GM12878 (cell line): Measurements from ENCODE around the gene RSPH9. TPM values are rescaled to one million over a fixed set of nuclear protein-coding genes. Genes with fewer than 3 reads are reported as not detected.

ENCODE experiments used
- BHLHE40 ChIP-seq, 2 experiments: fragments of 450-650 bp in 1 of 2; IDR thresholded peaks; 2 replicates each; pipeline ENCODE4 v1.6.1; 2011 to 2017; ENCODE audit warnings: low read depth in 2 of 2, borderline replicate concordance in 1 of 2, improper control_type of control experiment in 1 of 2, low read length in 1 of 2, mild to moderate bottlenecking in 1 of 2
- CBFB ChIP-seq: IDR thresholded peaks from 2 replicates; pipeline ENCODE4 v1.6.1; 2016; ENCODE audit warnings: antibody characterized with exemption, low read depth
- DPF2 ChIP-seq: fragments of 450-650 bp; IDR thresholded peaks from 2 replicates; pipeline ENCODE4 v1.6.1; 2017; ENCODE audit warnings: mild to moderate bottlenecking
- EP300 ChIP-seq, 2 experiments: fragments of 150-350 bp in 1 of 2; IDR thresholded peaks; 2 replicates each; pipeline ENCODE4 v1.6.1; 2011 to 2012; ENCODE audit warnings: low read depth in 2 of 2, low read length in 2 of 2, borderline replicate concordance in 1 of 2, improper control_type of control experiment in 1 of 2, inconsistent platforms in 1 of 2; ENCODE audit not compliant: control insufficient read depth in 1 of 2
- FOXK2 ChIP-seq: fragments of 450-650 bp; IDR thresholded peaks from 2 replicates; pipeline ENCODE4 v1.6.1; 2017; ENCODE audit warnings: mild to moderate bottlenecking, moderate library complexity
- GATAD2B ChIP-seq: fragments of 450-650 bp; conservative IDR thresholded peaks from 2 replicates; pipeline ENCODE4 v1.6.1; 2017; ENCODE audit warnings: low read depth, mild to moderate bottlenecking, moderate library complexity
- HDAC6 ChIP-seq: fragments of 200-600 bp; sonication (generic); IDR thresholded peaks from one replicate; pipeline ENCODE4 v1.8.0; 2017; ENCODE audit warnings: antibody characterized with exemption; ENCODE audit not compliant: unreplicated experiment
- JUND ChIP-seq: IDR thresholded peaks from 2 replicates; pipeline ENCODE4 v1.6.1; 2012; ENCODE audit warnings: low read depth, mild to moderate bottlenecking, low read length, improper control_type of control experiment, moderate library complexity
- LARP7 ChIP-seq: fragments of 450-650 bp; IDR thresholded peaks from 2 replicates; pipeline ENCODE4 v1.6.1; 2017; ENCODE audit warnings: mild to moderate bottlenecking
- MXI1 ChIP-seq: fragments of 150-350 bp; IDR thresholded peaks from 2 replicates; pipeline ENCODE4 v1.6.1; 2011; ENCODE audit warnings: low read depth, mild to moderate bottlenecking, inconsistent platforms, low read length, improper control_type of control experiment
- NFXL1 ChIP-seq: fragments of 450-650 bp; IDR thresholded peaks from 2 replicates; pipeline ENCODE4 v1.6.1; 2017; ENCODE audit warnings: antibody characterized with exemption, mild to moderate bottlenecking, borderline replicate concordance
- RCOR1 ChIP-seq: conservative IDR thresholded peaks from 2 replicates; pipeline ENCODE4 v1.6.1; 2012; ENCODE audit warnings: low read depth, low read length, improper control_type of control experiment
- SIN3A ChIP-seq: IDR thresholded peaks from 2 replicates; pipeline ENCODE4 v1.6.1; 2012; ENCODE audit warnings: low read depth, low read length, improper control_type of control experiment
- SMAD5 ChIP-seq: IDR thresholded peaks from 2 replicates; pipeline ENCODE4 v1.6.1; 2016; ENCODE audit warnings: antibody characterized with exemption, low read depth
- SMARCA5 ChIP-seq: fragments of 450-650 bp; IDR thresholded peaks from 2 replicates; pipeline ENCODE4 v1.6.1; 2017; ENCODE audit warnings: mild to moderate bottlenecking
- SP1 ChIP-seq: IDR thresholded peaks from one replicate; pipeline ENCODE4 v1.6.1; 2011; ENCODE audit warnings: low read depth, low read length
- SREBF1 ChIP-seq: IDR thresholded peaks from 2 replicates; pipeline ENCODE4 v1.6.1; 2012; ENCODE audit warnings: mild to moderate bottlenecking, low read length
- STAT3 ChIP-seq: IDR thresholded peaks from 2 replicates; pipeline ENCODE4 v1.6.1; 2011; ENCODE audit warnings: low read depth, low read length, improper control_type of control experiment
- TARDBP ChIP-seq: IDR thresholded peaks from 2 replicates; pipeline ENCODE4 v1.6.1; 2016; ENCODE audit warnings: borderline replicate concordance
- TCF3 ChIP-seq: IDR thresholded peaks from 2 replicates; pipeline ENCODE4 v1.6.1; 2012; ENCODE audit warnings: low read depth, mild to moderate bottlenecking, low read length, borderline replicate concordance; ENCODE audit not compliant: insufficient read depth
- TCF7 ChIP-seq: IDR thresholded peaks from 2 replicates; pipeline ENCODE4 v1.6.1; 2014; ENCODE audit warnings: antibody characterized with exemption, borderline replicate concordance
- WRNIP1 ChIP-seq: IDR thresholded peaks from 2 replicates; pipeline ENCODE4 v1.6.1; 2011; ENCODE audit warnings: low read depth, low read length, improper control_type of control experiment, borderline replicate concordance
- ZNF207 ChIP-seq: fragments of 450-650 bp; IDR thresholded peaks from 2 replicates; pipeline ENCODE4 v1.6.1; 2014; ENCODE audit warnings: antibody characterized with exemption, mild to moderate bottlenecking, borderline replicate concordance
- polyA plus RNA-seq, 11 experiments: library from polyadenylated mRNA; depleted of rRNA in 4 of 11; unstranded in 6 of 11; stranded (reverse) in 5 of 11; fragments of >200 nt; fragmentation: Nextera tagmentation in 4 of 11; fragmentation: Illumina TruSeq in 1 of 11; extraction: Ambion mirVana in 4 of 11; extraction: Trizol in 1 of 11; gene quantifications; 1 replicate in 1 of 11; 2 replicates in 10 of 11; pipeline versions ENCODE4 v1.2.1 to v1.2.3, GENCODE V29; 2011 to 2016; ENCODE audit warnings: inconsistent platforms in 2 of 11, missing spikeins in 2 of 11, low read depth in 1 of 11
- total RNA-seq, 4 experiments: library from RNA; depleted of rRNA in 3 of 4; stranded (reverse); fragments of >200 nt in 3 of 4; fragmentation: Illumina TruSeq in 1 of 4; extraction: Trizol in 1 of 4; gene quantifications; 2 replicates each; pipeline versions ENCODE4 v1.2.1 to v1.2.3, GENCODE V29; 2013 to 2021
- TF ChIP-seq, protein P1 (sequence below): fragments of 450-650 bp; IDR thresholded peaks from 2 replicates; pipeline ENCODE4 v1.6.1; 2017; ENCODE audit warnings: mild to moderate bottlenecking, low read depth, inconsistent platforms; ENCODE audit not compliant: poor library complexity, severe bottlenecking
- TF ChIP-seq, protein P2 (sequence below): fragments of 450-650 bp; IDR thresholded peaks from 2 replicates; pipeline ENCODE4 v1.6.1; 2016; ENCODE audit warnings: mild to moderate bottlenecking
- TF ChIP-seq, protein P3 (sequence below): fragments of 450-650 bp; conservative IDR thresholded peaks from 2 replicates; pipeline ENCODE4 v1.6.1; 2017; ENCODE audit warnings: mild to moderate bottlenecking, moderate library complexity

The RSPH9 gene
- total and polyA plus RNA-seq, 10 of the 15 experiments (the other 5 are each of a cell fraction or from before 2014, with no cell fraction given), result 0.26 to 0.63 (median 0.36) TPM; not detected in 6

DNA sequence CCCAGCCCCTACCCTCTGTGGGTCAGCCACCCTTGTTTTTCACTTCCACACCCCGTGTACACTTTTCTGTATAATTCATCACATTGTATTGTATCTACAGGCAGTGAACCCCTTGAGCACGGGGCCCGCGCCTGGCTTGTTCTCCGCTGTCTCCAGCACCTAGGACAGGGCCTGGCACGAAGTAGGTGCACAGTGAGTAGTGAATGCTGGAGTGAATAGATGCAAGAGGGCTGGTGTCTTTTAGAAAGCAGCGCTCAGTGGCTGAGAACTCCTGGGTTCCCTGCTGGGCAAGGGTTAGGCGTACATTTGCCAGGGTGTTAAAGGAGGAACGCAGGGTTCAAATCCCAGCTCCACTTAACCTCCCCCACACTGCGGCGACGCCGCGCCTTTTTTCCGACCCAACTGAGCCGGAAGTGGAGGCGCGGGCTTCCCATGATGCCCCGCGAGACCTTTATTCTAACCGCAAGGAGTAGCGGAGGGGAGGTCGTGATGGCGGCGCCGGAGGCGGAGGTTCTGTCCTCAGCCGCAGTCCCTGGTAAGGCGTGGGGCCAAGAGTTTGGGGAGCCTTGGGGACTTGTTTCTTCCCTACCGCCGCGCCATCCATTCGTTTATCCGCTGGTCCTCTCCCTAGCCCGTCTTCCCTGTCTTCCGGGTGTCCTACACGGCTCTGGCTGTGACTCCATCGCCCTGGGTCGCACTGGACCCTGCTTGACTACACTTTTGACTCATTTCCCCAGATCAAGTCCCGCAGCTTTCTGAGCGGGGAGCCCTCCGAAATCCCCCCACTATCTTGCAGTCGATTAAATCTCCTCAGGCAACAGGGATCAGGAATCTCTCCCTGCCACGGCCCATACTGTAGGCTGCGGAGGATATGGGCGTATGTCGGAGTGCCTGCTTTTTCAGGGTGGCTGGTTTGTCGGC lies 9.2 kb upstream of the RSPH9 start, which contains the start of gene MAD2L1BP (continued):
- TF ChIP-seq, protein P1, sequence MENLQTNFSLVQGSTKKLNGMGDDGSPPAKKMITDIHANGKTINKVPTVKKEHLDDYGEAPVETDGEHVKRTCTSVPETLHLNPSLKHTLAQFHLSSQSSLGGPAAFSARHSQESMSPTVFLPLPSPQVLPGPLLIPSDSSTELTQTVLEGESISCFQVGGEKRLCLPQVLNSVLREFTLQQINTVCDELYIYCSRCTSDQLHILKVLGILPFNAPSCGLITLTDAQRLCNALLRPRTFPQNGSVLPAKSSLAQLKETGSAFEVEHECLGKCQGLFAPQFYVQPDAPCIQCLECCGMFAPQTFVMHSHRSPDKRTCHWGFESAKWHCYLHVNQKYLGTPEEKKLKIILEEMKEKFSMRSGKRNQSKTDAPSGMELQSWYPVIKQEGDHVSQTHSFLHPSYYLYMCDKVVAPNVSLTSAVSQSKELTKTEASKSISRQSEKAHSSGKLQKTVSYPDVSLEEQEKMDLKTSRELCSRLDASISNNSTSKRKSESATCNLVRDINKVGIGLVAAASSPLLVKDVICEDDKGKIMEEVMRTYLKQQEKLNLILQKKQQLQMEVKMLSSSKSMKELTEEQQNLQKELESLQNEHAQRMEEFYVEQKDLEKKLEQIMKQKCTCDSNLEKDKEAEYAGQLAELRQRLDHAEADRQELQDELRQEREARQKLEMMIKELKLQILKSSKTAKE, result peak; percentile 58
- TF ChIP-seq GATAD2B, result peak; percentile 94
- TF ChIP-seq JUND, result no peak
- TF ChIP-seq SP1, result no peak
- peak; percentile 70; the same call in 1 of the 2 replicates for TF ChIP-seq TCF3
- no peak for TF ChIP-seq TCF7
- TF ChIP-seq TARDBP, result no peak
- 0 out of 2 replicates have a peak, but pooled peaks have one; percentile 20 for TF ChIP-seq LARP7
- no peak for TF ChIP-seq FOXK2
- peak; percentile 99 for TF ChIP-seq CBFB
- TF ChIP-seq DPF2, result peak; percentile 87
- TF ChIP-seq STAT3, result no peak
- peak in 1 of 2 experiments; percentile 61; a peak in 2 of 4 replicates for TF ChIP-seq BHLHE40 (IDR thresholded peaks at IDR 0.05; ENCODE audit: borderline replicate concordance in 1 of 2, low read depth in 2 of 2, low read length in 1 of 2)
- TF ChIP-seq SMAD5, result peak; percentile 90
- TF ChIP-seq EP300 (IDR thresholded peaks at IDR 0.05; ENCODE audit: borderline replicate concordance in 1 of 2, control insufficient read depth in 1 of 2, low read depth in 2 of 2, low read length in 2 of 2), result no peak
- TF ChIP-seq SMARCA5, result peak; percentile 83; the same call in 1 of the 2 replicates
- TF ChIP-seq ZNF207, result no peak
- no peak for TF ChIP-seq HDAC6
- no peak for TF ChIP-seq WRNIP1
- TF ChIP-seq, protein P2, sequence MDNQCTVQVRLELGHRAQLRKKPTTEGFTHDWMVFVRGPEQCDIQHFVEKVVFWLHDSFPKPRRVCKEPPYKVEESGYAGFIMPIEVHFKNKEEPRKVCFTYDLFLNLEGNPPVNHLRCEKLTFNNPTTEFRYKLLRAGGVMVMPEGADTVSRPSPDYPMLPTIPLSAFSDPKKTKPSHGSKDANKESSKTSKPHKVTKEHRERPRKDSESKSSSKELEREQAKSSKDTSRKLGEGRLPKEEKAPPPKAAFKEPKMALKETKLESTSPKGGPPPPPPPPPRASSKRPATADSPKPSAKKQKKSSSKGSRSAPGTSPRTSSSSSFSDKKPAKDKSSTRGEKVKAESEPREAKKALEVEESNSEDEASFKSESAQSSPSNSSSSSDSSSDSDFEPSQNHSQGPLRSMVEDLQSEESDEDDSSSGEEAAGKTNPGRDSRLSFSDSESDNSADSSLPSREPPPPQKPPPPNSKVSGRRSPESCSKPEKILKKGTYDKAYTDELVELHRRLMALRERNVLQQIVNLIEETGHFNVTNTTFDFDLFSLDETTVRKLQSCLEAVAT, result peak; percentile 85
- TF ChIP-seq NFXL1, result no peak
- TF ChIP-seq, protein P3, sequence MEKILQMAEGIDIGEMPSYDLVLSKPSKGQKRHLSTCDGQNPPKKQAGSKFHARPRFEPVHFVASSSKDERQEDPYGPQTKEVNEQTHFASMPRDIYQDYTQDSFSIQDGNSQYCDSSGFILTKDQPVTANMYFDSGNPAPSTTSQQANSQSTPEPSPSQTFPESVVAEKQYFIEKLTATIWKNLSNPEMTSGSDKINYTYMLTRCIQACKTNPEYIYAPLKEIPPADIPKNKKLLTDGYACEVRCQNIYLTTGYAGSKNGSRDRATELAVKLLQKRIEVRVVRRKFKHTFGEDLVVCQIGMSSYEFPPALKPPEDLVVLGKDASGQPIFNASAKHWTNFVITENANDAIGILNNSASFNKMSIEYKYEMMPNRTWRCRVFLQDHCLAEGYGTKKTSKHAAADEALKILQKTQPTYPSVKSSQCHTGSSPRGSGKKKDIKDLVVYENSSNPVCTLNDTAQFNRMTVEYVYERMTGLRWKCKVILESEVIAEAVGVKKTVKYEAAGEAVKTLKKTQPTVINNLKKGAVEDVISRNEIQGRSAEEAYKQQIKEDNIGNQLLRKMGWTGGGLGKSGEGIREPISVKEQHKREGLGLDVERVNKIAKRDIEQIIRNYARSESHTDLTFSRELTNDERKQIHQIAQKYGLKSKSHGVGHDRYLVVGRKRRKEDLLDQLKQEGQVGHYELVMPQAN, result peak; percentile 85
- TF ChIP-seq SIN3A, result peak; percentile 77
- TF ChIP-seq MXI1, result peak; percentile 47
- peak; percentile 25; the same call in 1 of the 2 replicates for TF ChIP-seq RCOR1
- TF ChIP-seq SREBF1, result no peak
